Caco-2 (cell line): Measurements from ENCODE around the gene GRM1. TPM values are rescaled to one million over a fixed set of nuclear protein-coding genes. Genes with fewer than 3 reads are reported as not detected.

Experiments
- BruUV-seq: library from RNA; stranded (reverse); fragments of 400-500 nt; replicated peaks from 2 replicates; lab custom pipeline; 2021; lab: Mats Ljungman, UMichigan
- CTCF ChIA-PET: fragments of 300-600 bp; sonication (Branson Sonifier 250); formaldehyde crosslinking; loops from one replicate; lab custom pipeline; 2022; ENCODE audit warnings: antibody characterized with exemption; lab: Charles Lee
- POLR2A ChIA-PET: fragments of 300-600 bp; sonication (Branson Sonifier 250); formaldehyde crosslinking; loops from one replicate; lab custom pipeline; 2022; ENCODE audit warnings: antibody characterized with exemption; lab: Charles Lee
- DNase-seq, 2 experiments: peaks; one replicate each; pipeline versions ENCODE4 v3.0.0 to v3.0.0-alpha.2; 2020 to 2022
- H3K27me3 ChIP-seq: replicated peaks from 2 replicates; pipeline ENCODE4 v1.6.0; 2011; ENCODE audit warnings: low read length; ENCODE audit not compliant: control insufficient read depth, insufficient read depth
- H3K36me3 ChIP-seq: 2 replicates; pipeline ENCODE4 v1.5.1; 2011; ENCODE audit warnings: low read length; ENCODE audit not compliant: control insufficient read depth, insufficient read depth
- H3K4me1 ChIP-seq: fragments of 250-450 bp; sonication (Bioruptor Pico); 2 replicates; pipeline ENCODE4 v1.5.1; 2020; ENCODE audit warnings: mild to moderate bottlenecking
- H3K4me3 ChIP-seq: 2 replicates; pipeline ENCODE4 v1.5.1; 2011; ENCODE audit warnings: low read depth, mild to moderate bottlenecking, control low read depth, low read length
- H3K9me3 ChIP-seq: fragments of 250-450 bp; sonication (Bioruptor Pico); 2 replicates; pipeline ENCODE4 v1.5.1; 2020; ENCODE audit warnings: mild to moderate bottlenecking, moderate library complexity
- H3K27ac Mint-ChIP-seq: one replicate; pipeline ENCODE4 v1.8.0; 2022; ENCODE audit warnings: mixed read lengths; ENCODE audit not compliant: unreplicated experiment
- H3K27me3 Mint-ChIP-seq: one replicate; pipeline ENCODE4 v1.8.0; 2022; ENCODE audit warnings: mixed read lengths; ENCODE audit not compliant: insufficient read depth, unreplicated experiment
- H3K36me3 Mint-ChIP-seq: one replicate; pipeline ENCODE4 v1.8.0; 2022; ENCODE audit warnings: mild to moderate bottlenecking, mixed read lengths; ENCODE audit not compliant: insufficient read depth, unreplicated experiment
- H3K4me1 Mint-ChIP-seq: one replicate; pipeline ENCODE4 v1.8.0; 2022; ENCODE audit warnings: low read depth, mixed read lengths; ENCODE audit not compliant: unreplicated experiment
- H3K4me3 Mint-ChIP-seq: one replicate; pipeline ENCODE4 v1.8.0; 2022; ENCODE audit warnings: mild to moderate bottlenecking, moderate library complexity, mixed read lengths; ENCODE audit not compliant: unreplicated experiment
- H3K9me3 Mint-ChIP-seq: one replicate; pipeline ENCODE4 v1.8.0; 2022; ENCODE audit warnings: mixed read lengths; ENCODE audit not compliant: unreplicated experiment
- CTCF ChIP-seq, 2 experiments: fragments of 200-600 bp in 1 of 2; IDR thresholded peaks; 1 replicate in 1 of 2; 2 replicates in 1 of 2; pipeline versions ENCODE4 v1.5.1 to v1.8.0; 2011 to 2022; ENCODE audit warnings: antibody characterized with exemption in 1 of 2, control low read depth in 1 of 2, inconsistent platforms in 1 of 2, low read depth in 1 of 2, low read length in 1 of 2, mild to moderate bottlenecking in 1 of 2, moderate library complexity in 1 of 2; ENCODE audit not compliant: insufficient read depth in 1 of 2, severe bottlenecking in 1 of 2, unreplicated experiment in 1 of 2
- intact Hi-C: fragments of 100-400 bp; cut with micrococcal nuclease; formaldehyde crosslinking; loops from one replicate; pipeline ENCODE4 v1.10.0; 2022; ENCODE audit not compliant: unreplicated experiment
- total RNA-seq: library from RNA; stranded (reverse); gene quantifications from 2 replicates; pipeline ENCODE4 v1.2.3, GENCODE V29; 2022

The GRM1 gene
- total RNA-seq, 1 experiment from 2014 or later = not detected

GRCh38 chr6:146191612-146192011 is 162.8 kb downstream of the GRM1 start:
- H3K36me3 Mint-ChIP-seq = no peaks in the 10 kb centered on the region
- H3K9me3 Mint-ChIP-seq = no peaks in the 10 kb centered on the region
- intact Hi-C loops = no loop called here
- H3K4me3 Mint-ChIP-seq = no peak overlapping the region
- no peak for TF ChIP-seq CTCF (IDR thresholded peaks at IDR 0.05; ENCODE audit: insufficient read depth in 1 of 2, low read depth in 1 of 2, low read length in 1 of 2, severe bottlenecking in 1 of 2, unreplicated experiment in 1 of 2)
- POLR2A ChIA-PET = no interaction called here
- H3K9me3 ChIP-seq = no peaks in the 10 kb centered on the region
- BruUV-seq = no TSS peak
- H3K27ac Mint-ChIP-seq = no peak overlapping the region
- H3K36me3 ChIP-seq = no peaks in the 10 kb centered on the region
- no peak for DNase-seq
- H3K4me1 Mint-ChIP-seq = no peaks in the 10 kb centered on the region
- H3K4me1 ChIP-seq = no peaks in the 10 kb centered on the region
- no peak overlapping the region for H3K4me3 ChIP-seq
- CTCF ChIA-PET = no interaction called here
- peaks cover 23% of the 10 kb centered on the region for H3K27me3 Mint-ChIP-seq
- no peaks in the 10 kb centered on the region; the same call in 1 of the 2 replicates for H3K27me3 ChIP-seq

GRCh38 chr6:146194434-146194833 is 165.6 kb downstream of the GRM1 start:
- BruUV-seq = no TSS peak
- Mint-ChIP-seq H3K27ac (no peak overlapping the region), H3K27me3 (peaks cover 16% of the 10 kb centered on the region), H3K36me3 (no peaks in the 10 kb centered on the region), H3K4me3 (no peak overlapping the region), H3K4me1 (no peaks in the 10 kb centered on the region), H3K9me3 (no peaks in the 10 kb centered on the region)
- POLR2A ChIA-PET = no interaction called here
- H3K27me3 ChIP-seq = no peaks in the 10 kb centered on the region; the same call in 1 of the 2 replicates
- no peak for DNase-seq
- no peak for TF ChIP-seq CTCF (IDR thresholded peaks at IDR 0.05; ENCODE audit: insufficient read depth in 1 of 2, low read depth in 1 of 2, low read length in 1 of 2, severe bottlenecking in 1 of 2, unreplicated experiment in 1 of 2)
- intact Hi-C loops = no loop called here
- H3K9me3 ChIP-seq = no peaks in the 10 kb centered on the region
- no peak overlapping the region for H3K4me3 ChIP-seq
- CTCF ChIA-PET = no interaction called here
- H3K4me1 ChIP-seq = no peaks in the 10 kb centered on the region
- H3K36me3 ChIP-seq = no peaks in the 10 kb centered on the region

- H3K4me3 ChIP-seq = no peak overlapping the region
- H3K9me3 ChIP-seq = no peaks in the 10 kb centered on the region
- H3K4me1 ChIP-seq = no peaks in the 10 kb centered on the region
- Mint-ChIP-seq H3K4me1 (no peaks in the 10 kb centered on the region), H3K4me3 (no peak overlapping the region), H3K9me3 (no peaks in the 10 kb centered on the region), H3K36me3 (no peaks in the 10 kb centered on the region), H3K27me3 (peaks cover 3% of the 10 kb centered on the region), H3K27ac (no peak overlapping the region)
- H3K36me3 ChIP-seq = no peaks in the 10 kb centered on the region
- BruUV-seq = no TSS peak
- intact Hi-C loops = no loop called here
- H3K27me3 ChIP-seq = no peaks in the 10 kb centered on the region
- ChIA-PET POLR2A (no interaction called here), CTCF (no interaction called here)
- TF ChIP-seq CTCF (IDR thresholded peaks at IDR 0.05; ENCODE audit: insufficient read depth in 1 of 2, low read depth in 1 of 2, low read length in 1 of 2, severe bottlenecking in 1 of 2, unreplicated experiment in 1 of 2) = no peak
- no peak for DNase-seq
Measured at GRCh38 chr6:146200176-146200575, 171.3 kb downstream of the GRM1 start.
